IMR-90 (cell line): Measurements from ENCODE around the gene PLAAT3.
"Not testable (repeated sequence)": the region's sequence is repeated elsewhere in the genome, so short reads cannot be mapped to it uniquely, and the experiment has no call there.

Experiments
- BHLHE40 ChIP-seq: fragments of 150-350 bp; IDR thresholded peaks from 2 replicates; pipeline ENCODE4 v1.6.1; 2016; ENCODE audit warnings: mild to moderate bottlenecking, low read depth, low read length
- CEBPB ChIP-seq: IDR thresholded peaks from 2 replicates; pipeline ENCODE4 v1.6.1; 2012; ENCODE audit warnings: low read depth, low read length, improper control_type of control experiment
- CTCF ChIP-seq: conservative IDR thresholded peaks from 2 replicates; pipeline ENCODE4 v1.5.1; 2012; ENCODE audit warnings: mild to moderate bottlenecking, low read depth, low read length, improper control_type of control experiment
- ELK1 ChIP-seq: fragments of 150-350 bp; IDR thresholded peaks from 2 replicates; pipeline ENCODE4 v1.6.1; 2016; ENCODE audit warnings: low read depth, mild to moderate bottlenecking, low read length, moderate library complexity, borderline replicate concordance
- FOS ChIP-seq: fragments of 150-350 bp; IDR thresholded peaks from 2 replicates; pipeline ENCODE4 v1.6.1; 2016; ENCODE audit warnings: low read depth, low read length
- MXI1 ChIP-seq: IDR thresholded peaks from 2 replicates; pipeline ENCODE4 v1.6.1; 2012; ENCODE audit warnings: low read depth, mild to moderate bottlenecking, low read length, moderate library complexity, borderline replicate concordance
- POLR2A ChIP-seq: IDR thresholded peaks from 2 replicates; pipeline ENCODE4 v1.6.1; 2012; ENCODE audit warnings: mild to moderate bottlenecking, low read depth, low read length
- RAD21 ChIP-seq: IDR thresholded peaks from 2 replicates; pipeline ENCODE4 v1.6.1; 2012; ENCODE audit warnings: low read length, improper control_type of control experiment
- RCOR1 ChIP-seq: IDR thresholded peaks from 2 replicates; pipeline ENCODE4 v1.6.1; 2012; ENCODE audit warnings: mild to moderate bottlenecking, low read length, improper control_type of control experiment; ENCODE audit not compliant: insufficient replicate concordance
- SMC3 ChIP-seq: fragments of 150-350 bp; IDR thresholded peaks from 2 replicates; pipeline ENCODE4 v1.6.1; 2016; ENCODE audit warnings: low read depth, mild to moderate bottlenecking, antibody characterized with exemption, low read length, moderate library complexity
- USF2 ChIP-seq: fragments of 150-350 bp; IDR thresholded peaks from 2 replicates; pipeline ENCODE4 v1.6.1; 2017; ENCODE audit warnings: mild to moderate bottlenecking, antibody characterized with exemption, low read length, low read depth

- not testable (repeated sequence) for TF ChIP-seq CTCF, POLR2A, BHLHE40, RAD21, CEBPB, FOS, USF2, ELK1, RCOR1, SMC3, MXI1
Measured at GRCh38 chr11:63602290-63603179, 11.7 kb downstream of the PLAAT3 start.
